ENCODE results near the gene C11orf86. TPM values are rescaled to one million over a fixed set of nuclear protein-coding genes. Genes with fewer than 3 reads are reported as not detected.

Gene C11orf86
- total RNA-seq, 1 donor from 2014 or later: not detected

DNA sequence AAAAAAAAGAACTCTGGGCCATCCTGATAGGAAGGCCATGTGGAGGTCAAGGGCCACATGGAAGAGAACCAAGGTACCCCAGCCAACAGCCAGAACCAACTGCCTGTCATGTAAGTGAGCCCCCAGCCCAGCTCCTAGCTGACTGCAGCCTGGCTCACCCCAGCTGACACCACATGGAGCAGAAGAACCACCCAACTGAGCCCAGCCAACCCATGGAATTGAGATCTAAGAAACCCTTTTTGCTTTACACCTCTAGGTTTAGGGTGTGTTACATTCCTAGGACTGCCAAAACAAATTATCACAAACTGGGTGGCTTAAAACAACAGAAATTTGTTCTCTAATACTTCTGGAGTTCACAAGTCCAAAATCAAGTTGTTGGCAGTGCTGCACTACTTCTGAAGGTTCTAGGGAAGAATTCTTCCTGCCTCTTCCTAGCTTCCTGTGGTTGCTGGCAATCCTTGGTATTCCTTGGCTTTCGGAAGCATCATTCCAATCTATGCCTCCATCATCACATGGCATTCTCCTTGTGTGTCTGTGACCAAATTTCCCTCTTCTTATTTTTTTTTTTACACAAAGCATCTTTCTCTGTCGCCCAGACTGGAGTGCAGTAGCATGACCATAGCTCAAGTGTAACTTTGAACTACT lies 4.4 kb downstream of the C11orf86 start:
- H3K27me3 Mint-ChIP-seq (ENCODE audit: low read depth, unreplicated experiment): peaks cover 7% of the 10 kb centered on the region
- H3K4me3 ChIP-seq (ENCODE audit: insufficient read depth, low read depth, low read length): no peak overlapping the region
- H3K79me2 ChIP-seq (ENCODE audit: insufficient read depth, low read length): no peaks in the 10 kb centered on the region
- H3K27ac Mint-ChIP-seq (ENCODE audit: unreplicated experiment): no peak overlapping the region
- H3K4me2 ChIP-seq (ENCODE audit: low read length): no peak overlapping the region
- H3K4me3 Mint-ChIP-seq (ENCODE audit: unreplicated experiment): no peak overlapping the region
- H3K36me3 Mint-ChIP-seq (ENCODE audit: low read depth, unreplicated experiment): peaks cover 1% of the 10 kb centered on the region
- H2AFZ ChIP-seq (ENCODE audit: low read depth, low read length): no peak overlapping the region
- H3K4me1 ChIP-seq (ENCODE audit: insufficient read depth, low read length): peaks cover 9% of the 10 kb centered on the region
- peak; percentile 70 for DNase-seq (ENCODE audit: low read depth)
- H3K4me1 Mint-ChIP-seq (ENCODE audit: low read depth, unreplicated experiment): peaks cover 7% of the 10 kb centered on the region
- H3K27me3 ChIP-seq (ENCODE audit: insufficient read depth, low read length): no peaks in the 10 kb centered on the region
- TF ChIP-seq, protein P1, sequence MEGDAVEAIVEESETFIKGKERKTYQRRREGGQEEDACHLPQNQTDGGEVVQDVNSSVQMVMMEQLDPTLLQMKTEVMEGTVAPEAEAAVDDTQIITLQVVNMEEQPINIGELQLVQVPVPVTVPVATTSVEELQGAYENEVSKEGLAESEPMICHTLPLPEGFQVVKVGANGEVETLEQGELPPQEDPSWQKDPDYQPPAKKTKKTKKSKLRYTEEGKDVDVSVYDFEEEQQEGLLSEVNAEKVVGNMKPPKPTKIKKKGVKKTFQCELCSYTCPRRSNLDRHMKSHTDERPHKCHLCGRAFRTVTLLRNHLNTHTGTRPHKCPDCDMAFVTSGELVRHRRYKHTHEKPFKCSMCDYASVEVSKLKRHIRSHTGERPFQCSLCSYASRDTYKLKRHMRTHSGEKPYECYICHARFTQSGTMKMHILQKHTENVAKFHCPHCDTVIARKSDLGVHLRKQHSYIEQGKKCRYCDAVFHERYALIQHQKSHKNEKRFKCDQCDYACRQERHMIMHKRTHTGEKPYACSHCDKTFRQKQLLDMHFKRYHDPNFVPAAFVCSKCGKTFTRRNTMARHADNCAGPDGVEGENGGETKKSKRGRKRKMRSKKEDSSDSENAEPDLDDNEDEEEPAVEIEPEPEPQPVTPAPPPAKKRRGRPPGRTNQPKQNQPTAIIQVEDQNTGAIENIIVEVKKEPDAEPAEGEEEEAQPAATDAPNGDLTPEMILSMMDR (IDR thresholded peaks at IDR 0.05; ENCODE audit: insufficient read depth, low read depth, low read length): no peak
- TF ChIP-seq EZH2 (IDR thresholded peaks at IDR 0.05; ENCODE audit: insufficient read depth, low read length): no peak
- no peak for FAIRE-seq
- peaks cover 6% of the 10 kb centered on the region for H3K9me3 Mint-ChIP-seq (ENCODE audit: unreplicated experiment)
- no peaks in the 10 kb centered on the region for H4K20me1 ChIP-seq (ENCODE audit: insufficient read depth, low read length)
- no peak overlapping the region for H3K27ac ChIP-seq (ENCODE audit: low read depth, low read length)
- no peaks in the 10 kb centered on the region for H3K36me3 ChIP-seq (ENCODE audit: insufficient read depth, low read length)
- H3K9ac ChIP-seq (ENCODE audit: low read length): no peak overlapping the region
- H3K9me3 ChIP-seq (ENCODE audit: insufficient read depth, low read depth, low read length): peaks cover 12% of the 10 kb centered on the region

DNA sequence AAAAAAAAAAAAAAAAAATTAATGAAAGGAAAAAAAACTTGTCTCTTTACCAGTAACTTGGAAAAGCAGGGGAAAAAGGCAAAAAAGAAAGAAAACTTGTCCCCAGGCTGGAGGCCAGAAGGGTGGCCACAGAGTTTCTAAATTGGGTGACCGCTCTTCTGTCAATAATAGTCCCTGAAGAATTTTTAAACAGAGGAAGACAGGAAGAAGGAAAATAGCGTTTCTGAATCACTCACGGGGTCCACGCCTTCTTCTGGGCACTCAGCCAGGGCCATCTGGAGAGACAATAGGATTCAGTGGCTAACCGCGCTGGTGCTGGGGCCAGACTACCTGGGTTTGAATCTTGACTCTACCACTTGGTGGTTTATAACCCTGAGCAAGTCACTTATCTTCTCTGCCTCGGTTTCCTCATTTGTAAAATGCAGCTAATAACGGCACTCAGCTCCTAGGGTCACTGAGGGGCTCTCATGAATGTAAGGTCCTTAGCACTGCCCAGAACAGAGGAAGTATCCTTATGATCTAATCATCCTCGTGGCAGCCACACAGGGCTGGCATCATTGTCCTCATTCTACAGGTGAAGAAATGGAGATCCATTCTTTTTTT lies 7.0 kb downstream of the C11orf86 start:
- H3K36me3 ChIP-seq (ENCODE audit: insufficient read depth, low read length): no peaks in the 10 kb centered on the region
- Mint-ChIP-seq H3K27me3 (ENCODE audit: low read depth, unreplicated experiment) (peaks cover 17% of the 10 kb centered on the region), H3K4me3 (ENCODE audit: unreplicated experiment) (no peak overlapping the region), H3K36me3 (ENCODE audit: low read depth, unreplicated experiment) (peaks cover 1% of the 10 kb centered on the region), H3K4me1 (ENCODE audit: low read depth, unreplicated experiment) (peaks cover 7% of the 10 kb centered on the region), H3K9me3 (ENCODE audit: unreplicated experiment) (peaks cover 6% of the 10 kb centered on the region), H3K27ac (ENCODE audit: unreplicated experiment) (no peak overlapping the region)
- H3K79me2 ChIP-seq (ENCODE audit: insufficient read depth, low read length): no peaks in the 10 kb centered on the region
- no peaks in the 10 kb centered on the region for H4K20me1 ChIP-seq (ENCODE audit: insufficient read depth, low read length)
- H3K9ac ChIP-seq (ENCODE audit: low read length): no peak overlapping the region
- TF ChIP-seq EZH2 (IDR thresholded peaks at IDR 0.05; ENCODE audit: insufficient read depth, low read length): no peak
- TF ChIP-seq, protein P1 (IDR thresholded peaks at IDR 0.05; ENCODE audit: insufficient read depth, low read depth, low read length): no peak
- peaks cover 12% of the 10 kb centered on the region for H3K9me3 ChIP-seq (ENCODE audit: insufficient read depth, low read depth, low read length)
- H3K4me2 ChIP-seq (ENCODE audit: low read length): peak overlapping the region; percentile 43
- DNase-seq (ENCODE audit: low read depth): peak; percentile 89
- no peak overlapping the region for H3K4me3 ChIP-seq (ENCODE audit: insufficient read depth, low read depth, low read length)
- peak; percentile 96 for FAIRE-seq
- H3K27me3 ChIP-seq (ENCODE audit: insufficient read depth, low read length): no peaks in the 10 kb centered on the region
- H3K4me1 ChIP-seq (ENCODE audit: insufficient read depth, low read length): peaks cover 9% of the 10 kb centered on the region
- no peak overlapping the region for H3K27ac ChIP-seq (ENCODE audit: low read depth, low read length)
- H2AFZ ChIP-seq (ENCODE audit: low read depth, low read length): no peak overlapping the region
